ENCODE measurements around the gene UNC13C.

GRCh38 chr15:54150255-54150654 lies 172.0 kb downstream of the UNC13C start:
- no peak for TF ChIP-seq CTCF (IDR thresholded peaks at IDR 0.05 in 2 of 3, conservative IDR thresholded peaks at IDR 0.05 in 1 of 3; ENCODE audit: borderline replicate concordance in 1 of 3, insufficient read depth in 1 of 3, low read depth in 2 of 3, low read length in 2 of 3)
- TF ChIP-seq YY1 (IDR thresholded peaks at IDR 0.05; ENCODE audit: extremely low read depth, insufficient replicate concordance, low read depth, low read length) = no peak
- TF ChIP-seq JUND (IDR thresholded peaks at IDR 0.05) = no peak
- TF ChIP-seq ZBTB33 (IDR thresholded peaks at IDR 0.05; ENCODE audit: extremely low read depth, insufficient replicate concordance, low read length) = no peak
- no peak for TF ChIP-seq POLR2A (IDR thresholded peaks at IDR 0.05; ENCODE audit: borderline replicate concordance, extremely low read depth, insufficient read depth, insufficient read length)
- TF ChIP-seq RAD21 (IDR thresholded peaks at IDR 0.05; ENCODE audit: low read depth) = no peak
- TF ChIP-seq REST (IDR thresholded peaks at IDR 0.05; ENCODE audit: low read depth) = no peak
- TF ChIP-seq ZNF274 (IDR thresholded peaks at IDR 0.05; ENCODE audit: low read depth, low read length) = no peak
- no peak for TF ChIP-seq EZH2 (IDR thresholded peaks at IDR 0.05)
- TF ChIP-seq CEBPB (IDR thresholded peaks at IDR 0.05; ENCODE audit: low read depth) = no peak
- no peak for TF ChIP-seq SP1 (IDR thresholded peaks at IDR 0.05; ENCODE audit: low read depth)

Data from HCT116 (cell line).